ENCODE measurements around the gene MINAR1.

Gene MINAR1

GRCh38 chr15:79459666-79460065 is 27.5 kb downstream of the MINAR1 start:
- no peak overlapping the region for H3K27ac ChIP-seq (ENCODE audit: extremely low read depth, low read depth, low read length)
- ChIA-PET CTCF (no interaction called here), POLR2A (no interaction called here)
- H3K4me1 ChIP-seq (ENCODE audit: control insufficient read depth, insufficient read depth, low read length), result no peaks in the 10 kb centered on the region
- no peak overlapping the region for H3K4me3 ChIP-seq (ENCODE audit: low read depth, low read length)
- H3K9me3 ChIP-seq (ENCODE audit: control insufficient read depth, insufficient read depth, low read depth, low read length), result no peaks in the 10 kb centered on the region
- no peak for TF ChIP-seq ZBTB26 (tag by site-specific recombination; optimal IDR thresholded peaks at IDR 0.05)
- TF ChIP-seq ZNF2 (tag by site-specific recombination; IDR thresholded peaks at IDR 0.05), result no peak
- no peak for TF ChIP-seq ZNF404 (tag by site-specific recombination; IDR thresholded peaks at IDR 0.05)
- no peak for TF ChIP-seq ZNF133 (tag by site-specific recombination; IDR thresholded peaks at IDR 0.05)
- TF ChIP-seq YY2 (tag by site-specific recombination; IDR thresholded peaks at IDR 0.05), result no peak
- no peak for TF ChIP-seq IKZF3 (tag by site-specific recombination; IDR thresholded peaks at IDR 0.05)
- no peak for TF ChIP-seq ZNF184 (tag by site-specific recombination; IDR thresholded peaks at IDR 0.05)
- no peak for TF ChIP-seq REPIN1 (tag by site-specific recombination; IDR thresholded peaks at IDR 0.05; ENCODE audit: low read depth)
- no peak for TF ChIP-seq INSM2 (tag by site-specific recombination; IDR thresholded peaks at IDR 0.05)
- TF ChIP-seq ZNF792 (tag by site-specific recombination; IDR thresholded peaks at IDR 0.05), result no peak
- TF ChIP-seq ZNF670 (tag by site-specific recombination; IDR thresholded peaks at IDR 0.05; ENCODE audit: low read depth), result no peak
- no peak for TF ChIP-seq ZNF280D (tag by site-specific recombination; IDR thresholded peaks at IDR 0.05)
- no peak for TF ChIP-seq ZNF837 (tag by site-specific recombination; IDR thresholded peaks at IDR 0.05)
- no peak for TF ChIP-seq PRDM2 (tag by site-specific recombination; IDR thresholded peaks at IDR 0.05; ENCODE audit: borderline replicate concordance)
- TF ChIP-seq ZNF114 (tag by site-specific recombination; IDR thresholded peaks at IDR 0.05), result no peak
- no peak for TF ChIP-seq KLF1 (tag by site-specific recombination; IDR thresholded peaks at IDR 0.05)
- H3K36me3 ChIP-seq (ENCODE audit: control insufficient read depth in 2 of 2, insufficient read depth in 1 of 2, low read length in 2 of 2), result no peaks in the 10 kb centered on the region

All from HEK293 (cell line).